Measurements from ENCODE around the gene RAC2.

GRCh38 chr22:37293172-37293571, 49.1 kb upstream of the RAC2 start:
- TF ChIP-seq, protein P1, sequence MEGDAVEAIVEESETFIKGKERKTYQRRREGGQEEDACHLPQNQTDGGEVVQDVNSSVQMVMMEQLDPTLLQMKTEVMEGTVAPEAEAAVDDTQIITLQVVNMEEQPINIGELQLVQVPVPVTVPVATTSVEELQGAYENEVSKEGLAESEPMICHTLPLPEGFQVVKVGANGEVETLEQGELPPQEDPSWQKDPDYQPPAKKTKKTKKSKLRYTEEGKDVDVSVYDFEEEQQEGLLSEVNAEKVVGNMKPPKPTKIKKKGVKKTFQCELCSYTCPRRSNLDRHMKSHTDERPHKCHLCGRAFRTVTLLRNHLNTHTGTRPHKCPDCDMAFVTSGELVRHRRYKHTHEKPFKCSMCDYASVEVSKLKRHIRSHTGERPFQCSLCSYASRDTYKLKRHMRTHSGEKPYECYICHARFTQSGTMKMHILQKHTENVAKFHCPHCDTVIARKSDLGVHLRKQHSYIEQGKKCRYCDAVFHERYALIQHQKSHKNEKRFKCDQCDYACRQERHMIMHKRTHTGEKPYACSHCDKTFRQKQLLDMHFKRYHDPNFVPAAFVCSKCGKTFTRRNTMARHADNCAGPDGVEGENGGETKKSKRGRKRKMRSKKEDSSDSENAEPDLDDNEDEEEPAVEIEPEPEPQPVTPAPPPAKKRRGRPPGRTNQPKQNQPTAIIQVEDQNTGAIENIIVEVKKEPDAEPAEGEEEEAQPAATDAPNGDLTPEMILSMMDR (conservative IDR thresholded peaks at IDR 0.05): no peak
- no peak for TF ChIP-seq ZFX (IDR thresholded peaks at IDR 0.05)

Measured in C4-2B (cell line).